GM19452 (cell line): ENCODE results near the gene SPATC1L.
"Not testable (repeated sequence)": the region's sequence is repeated elsewhere in the genome, so short reads cannot be mapped to it uniquely, and the experiment has no call there.

Source experiments
- ATAC-seq: cut with Tn5 transposase; IDR thresholded peaks from one replicate; pipeline ENCODE4 v1.9.1; 2021; ENCODE audit not compliant: unreplicated experiment

Gene SPATC1L

DNA sequence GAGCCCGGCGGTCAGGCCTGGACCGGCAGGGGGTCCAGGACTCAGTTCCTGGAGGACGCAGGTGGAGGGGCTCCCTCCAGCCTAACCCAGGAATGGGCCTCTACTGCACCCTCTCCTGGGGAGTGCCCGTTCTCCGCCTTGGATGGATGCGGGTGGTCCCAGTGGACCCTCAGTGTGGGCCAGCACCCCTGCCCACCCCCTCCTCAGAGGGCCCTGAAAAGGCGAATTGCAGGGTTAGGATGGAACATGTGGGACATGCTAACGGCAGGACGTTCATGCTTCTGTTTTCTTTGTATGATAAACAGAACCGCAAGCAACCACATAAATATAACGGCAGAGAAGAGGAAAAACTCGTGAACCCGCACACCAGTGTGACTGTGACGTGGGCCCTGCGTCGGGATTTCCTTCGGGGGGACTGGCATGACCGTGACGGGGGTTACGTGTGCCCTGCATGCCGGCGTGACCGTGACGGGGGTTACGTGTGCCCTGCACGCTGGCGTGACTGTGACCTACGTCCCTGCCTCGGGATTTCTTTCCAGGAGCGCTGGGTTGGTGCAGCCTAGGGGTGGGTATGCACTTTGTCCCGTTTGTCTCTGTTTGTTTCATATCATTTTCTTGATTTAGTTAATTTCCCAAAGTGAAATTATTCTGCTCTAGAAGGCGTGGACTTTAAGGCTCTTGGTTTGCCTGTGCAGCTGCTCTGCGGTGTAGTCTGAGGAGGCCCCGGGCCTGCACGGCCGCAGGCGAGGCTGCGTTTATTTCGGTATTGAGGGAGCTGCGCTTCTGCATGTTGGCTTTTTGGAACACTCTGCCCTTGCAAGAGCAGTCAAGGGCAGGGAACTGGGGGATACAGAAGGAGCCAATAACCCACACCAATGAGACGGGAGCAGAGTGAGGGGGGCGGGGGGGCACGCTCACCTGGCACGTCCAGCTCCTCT lies 32.0 kb downstream of the SPATC1L start:
- no peak for ATAC-seq

DNA sequence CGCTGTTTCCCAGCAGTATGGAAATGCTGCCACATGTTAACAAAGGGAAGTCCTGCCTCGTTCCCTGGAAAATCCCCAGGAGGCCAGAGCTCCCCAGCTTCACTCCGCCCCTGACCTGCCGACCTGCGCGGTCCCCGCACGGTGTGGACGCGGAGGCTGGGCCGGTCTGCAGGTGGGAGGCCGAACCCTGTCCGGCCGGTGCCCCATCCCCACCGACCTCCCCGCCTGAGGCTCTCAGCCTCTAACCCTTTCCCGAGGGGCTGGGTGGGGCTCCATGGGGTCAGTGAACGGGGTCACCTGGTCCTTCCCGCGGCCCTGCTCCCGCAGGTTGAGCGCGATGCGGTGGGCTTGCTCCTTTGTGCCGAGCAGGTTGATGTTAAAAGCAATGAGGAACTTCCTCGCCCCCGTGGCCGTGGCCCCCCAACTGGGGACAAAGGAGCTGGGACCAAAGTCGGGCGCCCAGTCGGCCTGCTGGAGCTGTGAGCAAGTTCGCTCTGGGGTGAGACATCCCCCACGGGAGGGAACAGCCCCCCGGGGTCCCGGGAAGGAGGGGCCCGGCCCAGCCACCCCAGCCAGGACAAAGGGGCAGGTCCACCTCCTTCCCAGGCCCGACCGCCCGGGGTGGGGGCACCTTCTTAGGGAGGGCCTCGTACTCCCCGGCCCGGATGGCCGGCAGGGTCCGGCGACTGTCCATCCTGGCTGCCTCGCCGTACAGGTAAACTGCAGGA lies 32.8 kb downstream of the SPATC1L start:
- ATAC-seq = no peak

DNA sequence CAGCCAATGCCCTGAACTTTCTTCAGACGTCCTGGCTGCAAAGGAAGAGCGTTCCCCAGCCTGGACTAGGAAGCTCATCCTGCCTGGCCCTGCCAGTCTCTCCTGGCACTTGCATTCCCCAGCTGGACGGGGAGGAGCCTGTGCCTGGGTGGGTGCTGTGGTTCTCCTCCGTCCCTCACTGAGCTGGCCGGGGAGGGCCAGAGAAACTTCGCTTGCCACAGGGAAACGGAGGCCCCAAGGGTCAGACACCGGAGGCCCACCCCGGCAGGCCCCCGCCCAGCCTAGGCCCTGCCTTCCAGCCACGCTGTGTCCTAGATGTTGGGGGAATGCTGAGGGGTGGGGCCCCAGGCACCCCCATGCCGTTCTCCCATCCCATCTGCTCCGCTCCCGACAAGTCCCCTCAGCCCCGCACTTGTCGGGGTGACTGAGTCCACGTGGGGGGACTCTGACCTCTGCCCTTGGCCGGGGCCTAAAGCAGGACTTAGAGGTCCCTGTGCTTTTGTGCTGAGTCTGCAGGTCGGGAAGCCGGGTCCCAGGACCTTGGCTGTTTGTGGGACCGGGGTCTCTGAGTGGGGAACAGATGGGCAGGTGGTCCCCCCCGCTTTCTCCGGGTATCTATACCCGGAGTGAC lies 33.7 kb downstream of the SPATC1L start:
- ATAC-seq = no peak

DNA sequence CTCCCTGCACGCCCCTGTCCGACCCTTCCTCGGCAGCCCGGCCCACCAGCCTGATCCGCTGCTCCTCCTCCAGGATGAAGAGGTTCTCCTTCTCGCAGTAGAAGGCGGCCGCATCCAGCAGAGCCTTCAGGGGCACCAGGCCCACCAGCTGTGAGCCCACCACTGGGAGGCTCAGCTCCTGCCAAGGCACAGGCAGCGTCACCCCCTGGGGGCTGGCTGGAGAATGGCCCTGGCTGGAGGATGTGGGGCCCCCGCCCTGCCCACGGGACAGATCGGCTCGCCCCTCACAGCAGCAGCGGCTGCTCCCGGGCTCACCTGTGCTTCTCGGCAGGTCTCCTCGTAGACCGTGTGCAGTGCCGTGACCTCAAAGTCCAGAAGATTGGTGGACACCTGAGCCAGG lies 34.2 kb downstream of the SPATC1L start:
- ATAC-seq = no peak

DNA sequence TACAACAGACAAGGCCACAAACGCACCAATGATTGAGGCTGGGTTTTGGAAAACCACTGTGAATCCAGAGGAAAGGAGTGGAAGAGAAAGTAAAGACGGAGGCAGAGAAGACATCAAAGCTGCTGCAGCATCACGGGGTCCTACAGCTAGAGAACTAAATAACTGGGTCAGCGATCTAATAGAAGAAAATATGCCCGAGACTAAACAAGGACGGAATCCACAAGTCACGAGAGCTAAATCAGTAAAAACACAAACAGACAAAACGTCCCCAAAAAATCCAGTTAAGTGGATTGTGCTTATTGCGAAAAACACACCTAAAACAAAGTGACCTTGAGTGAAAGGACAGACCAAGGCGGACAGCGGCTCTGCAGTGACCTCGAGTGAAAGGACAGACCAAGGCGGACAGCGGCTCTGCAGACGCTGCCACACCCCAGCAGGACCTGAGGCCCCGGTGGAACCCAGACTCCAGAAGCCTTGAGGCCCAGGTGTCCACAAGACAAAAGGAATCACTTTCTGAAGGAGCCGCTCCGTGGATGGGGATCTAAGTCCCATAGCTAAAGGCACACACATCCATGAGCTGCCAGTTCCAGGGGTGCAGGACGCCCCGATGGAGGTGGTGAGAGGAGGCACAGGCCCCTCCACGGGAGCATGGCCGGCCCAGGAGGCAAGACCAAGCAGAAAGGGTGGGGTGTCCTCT lies 34.9 kb downstream of the SPATC1L start:
- ATAC-seq = no peak

DNA sequence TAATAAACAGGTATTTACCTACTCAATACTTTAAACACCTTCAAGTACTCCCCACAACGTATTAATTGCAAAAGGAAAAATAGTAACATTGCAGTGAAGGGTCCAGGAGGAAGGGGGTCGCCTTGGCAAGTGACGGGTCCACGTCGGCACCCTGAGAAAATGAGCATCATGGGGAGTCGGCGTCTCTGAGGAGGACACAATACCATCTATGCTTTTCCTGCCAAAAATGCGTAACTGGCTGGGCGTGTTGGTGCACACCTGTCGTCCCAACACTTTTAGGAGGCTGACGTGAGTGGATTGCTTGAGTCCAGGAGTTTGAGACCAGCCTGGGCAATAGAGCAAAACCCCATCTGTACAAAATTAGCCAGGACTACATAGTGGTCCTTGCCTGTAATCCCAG lies 36.2 kb downstream of the SPATC1L start:
- no peak for ATAC-seq

DNA sequence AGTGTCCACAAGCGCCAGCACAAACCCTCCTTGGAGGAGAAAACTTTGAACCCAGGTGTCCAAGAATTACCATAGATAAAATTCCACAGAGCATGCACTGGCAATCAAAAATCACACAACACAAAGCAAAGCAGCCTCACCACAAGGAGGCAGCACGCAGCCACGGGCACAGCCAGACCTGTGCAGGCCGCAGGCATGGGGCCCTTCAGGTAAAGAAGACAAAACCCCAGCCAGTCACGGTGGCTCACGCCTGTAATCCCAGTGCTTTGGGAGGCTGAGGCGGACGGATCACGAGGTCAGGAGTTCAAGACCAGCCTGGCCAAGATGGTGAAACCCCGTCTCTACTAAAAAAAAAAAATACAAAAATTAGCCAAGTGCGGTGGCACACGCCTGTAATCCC lies 36.8 kb downstream of the SPATC1L start:
- ATAC-seq = not testable (repeated sequence)

DNA sequence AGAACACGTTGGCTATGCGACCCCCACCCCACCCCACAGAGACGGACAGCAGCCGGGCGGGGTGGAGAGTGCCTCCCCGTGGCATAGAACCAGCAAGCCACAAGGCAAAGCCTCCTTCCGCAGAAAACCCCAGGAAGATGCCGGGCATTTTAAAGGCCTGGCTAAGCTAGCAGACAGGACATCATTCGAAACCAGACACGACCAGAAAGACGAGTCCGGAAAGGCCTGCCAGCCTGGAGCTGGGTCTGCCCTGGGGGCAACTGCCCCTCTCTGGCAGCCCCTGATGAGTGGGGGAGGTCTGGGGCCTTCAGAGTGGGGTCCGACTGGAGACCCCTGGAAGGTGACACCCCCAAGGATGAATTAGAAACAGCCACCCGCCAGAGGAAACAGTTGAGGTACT lies 37.4 kb downstream of the SPATC1L start:
- no peak for ATAC-seq

DNA sequence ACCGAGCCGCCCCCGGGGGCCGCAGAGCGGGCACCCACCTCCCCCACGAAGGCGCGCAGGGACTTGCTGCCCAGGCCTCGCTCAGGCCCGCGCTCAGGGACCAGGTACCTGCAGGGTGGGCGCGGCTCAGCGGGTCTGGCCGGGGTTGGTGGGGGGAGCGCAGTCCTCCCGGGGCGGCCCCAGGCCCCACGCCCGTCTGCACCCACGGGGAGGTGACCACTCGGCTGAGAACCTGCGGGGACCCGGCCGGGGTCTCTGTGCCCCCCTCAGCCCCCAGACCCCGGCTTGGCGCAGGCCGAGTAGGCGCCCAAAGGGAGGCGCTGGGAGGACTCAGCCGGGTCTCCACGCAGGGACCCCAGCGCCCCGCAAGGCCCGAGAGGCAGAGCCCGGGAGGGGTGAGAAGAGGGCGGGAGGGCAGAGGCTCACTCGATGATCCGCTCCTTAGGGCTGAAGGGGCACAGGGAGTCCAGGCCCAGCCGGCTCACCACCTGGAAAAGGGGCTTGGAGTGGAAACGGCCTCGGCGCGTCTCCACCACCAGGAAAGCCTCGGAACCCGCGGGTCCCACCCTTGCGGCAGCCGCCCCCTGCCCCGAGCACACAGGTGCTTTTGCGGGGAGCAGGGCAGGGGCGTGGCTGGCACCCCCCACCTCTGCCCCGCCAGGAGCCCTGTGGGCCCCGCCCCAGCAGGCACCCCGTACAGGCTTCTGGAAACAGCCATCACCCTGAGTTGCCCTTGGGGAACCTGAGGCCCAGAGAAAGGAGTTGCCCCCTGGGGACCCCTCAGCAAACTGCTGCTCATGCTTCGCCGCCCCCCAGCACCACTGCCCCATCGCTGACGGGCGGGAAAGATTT lies 38.2 kb downstream of the SPATC1L start:
- no peak for ATAC-seq

DNA sequence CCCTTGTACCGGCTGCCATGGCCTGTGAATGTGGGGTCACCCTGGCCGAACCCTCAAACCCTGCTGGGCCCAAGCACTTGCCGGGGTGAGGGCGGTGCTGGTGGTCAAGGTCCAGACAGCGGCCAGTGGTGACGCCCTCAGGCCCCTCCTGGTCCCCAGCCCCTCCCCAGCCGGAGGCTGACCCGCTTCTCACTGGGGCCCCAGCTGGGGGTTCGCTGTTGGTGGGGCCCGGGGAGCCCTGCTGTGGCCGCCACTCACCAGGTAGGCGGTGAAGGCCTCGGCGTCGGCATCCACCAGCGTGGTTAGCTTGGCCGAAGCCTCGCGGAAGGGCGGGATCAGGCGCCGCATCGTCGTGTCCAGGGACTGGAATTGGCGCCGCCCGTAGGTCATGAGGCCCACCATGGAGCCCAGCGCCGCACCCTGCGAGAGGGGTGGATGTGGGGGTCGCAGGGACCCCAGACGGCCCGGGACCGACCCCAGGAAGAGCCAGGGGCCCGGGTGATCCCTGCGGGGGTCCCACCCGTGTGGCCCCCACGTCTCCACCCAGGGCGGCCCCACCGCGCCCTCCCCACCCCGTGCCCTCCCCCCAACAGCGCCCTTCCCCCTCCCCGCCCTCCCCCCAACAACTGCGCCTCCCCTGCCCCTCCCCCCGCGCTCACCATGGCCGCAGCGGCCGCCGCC lies 39.0 kb downstream of the SPATC1L start:
- ATAC-seq = no peak

DNA sequence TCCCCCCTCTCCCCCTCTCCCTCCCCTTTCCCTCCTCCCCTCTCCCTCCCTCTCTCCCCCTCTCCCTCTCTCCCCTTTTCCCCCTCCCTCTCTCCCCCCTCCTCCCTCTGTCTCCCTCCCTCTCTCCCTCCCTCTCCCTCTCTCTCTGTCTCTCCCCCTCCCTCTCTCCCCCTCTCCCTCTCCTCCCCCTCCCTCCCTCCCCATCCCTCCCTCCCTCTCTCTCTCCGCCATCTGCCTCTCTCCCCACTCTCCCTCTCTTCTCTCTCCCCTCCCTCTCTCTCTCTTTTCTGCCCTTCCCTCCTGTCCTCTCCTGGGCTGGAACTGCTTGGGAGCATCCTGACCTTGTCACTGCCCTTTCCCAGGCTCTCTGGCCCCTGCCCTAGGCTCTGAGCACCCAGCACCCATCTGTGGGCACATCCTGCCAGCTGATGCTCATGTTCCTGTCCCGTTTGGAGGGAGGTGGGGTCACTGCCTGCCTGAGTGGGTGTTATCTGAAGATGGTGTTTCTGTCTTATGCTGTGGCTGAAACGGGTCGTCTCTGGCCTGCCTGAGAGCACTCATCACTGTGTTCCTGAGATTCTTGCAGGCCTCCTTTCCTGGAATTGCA lies 39.7 kb downstream of the SPATC1L start:
- ATAC-seq = no peak

DNA sequence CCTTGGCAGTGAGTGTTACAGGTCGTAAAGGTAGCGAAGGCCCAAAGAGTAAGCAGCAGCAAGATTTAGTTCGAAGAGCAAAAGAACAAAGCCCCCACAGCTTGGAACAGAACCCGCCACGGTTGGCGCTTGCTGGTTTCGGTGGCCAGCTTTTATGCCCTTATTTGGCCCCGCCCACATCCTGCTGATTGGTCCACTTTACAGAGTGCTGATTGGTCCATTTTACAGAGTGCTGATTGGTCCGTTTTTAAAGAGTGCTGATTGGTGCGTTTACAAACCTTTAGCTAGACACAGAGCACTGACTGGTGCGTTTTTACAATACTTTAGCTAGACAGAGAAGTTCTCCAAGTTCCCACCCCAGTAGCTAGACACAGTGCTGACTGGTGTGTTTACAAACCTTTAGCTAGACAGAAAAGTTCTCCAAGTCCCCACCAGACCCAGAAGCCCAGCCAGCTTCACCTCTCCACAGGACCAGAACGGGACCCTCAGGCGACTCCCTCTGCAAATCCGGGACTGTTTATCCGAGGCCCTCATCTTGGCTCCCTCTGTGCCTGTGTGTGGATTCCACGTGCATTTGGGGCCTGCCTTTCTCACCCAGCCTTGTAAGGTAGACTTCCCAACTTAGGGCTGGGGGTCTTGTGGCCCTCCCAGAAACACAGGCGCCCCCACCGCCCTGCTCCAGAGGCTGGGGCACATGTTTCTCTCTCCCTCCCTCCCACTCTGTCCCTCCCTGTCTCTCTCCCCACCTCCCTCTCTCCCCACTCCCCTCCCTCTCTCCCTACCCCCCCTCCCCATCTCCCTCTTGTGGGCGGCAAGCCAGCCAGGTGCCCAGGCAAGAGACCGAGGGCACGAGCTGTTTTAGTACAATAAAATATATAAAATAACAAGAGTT lies 41.4 kb downstream of the SPATC1L start:
- ATAC-seq = no peak

DNA sequence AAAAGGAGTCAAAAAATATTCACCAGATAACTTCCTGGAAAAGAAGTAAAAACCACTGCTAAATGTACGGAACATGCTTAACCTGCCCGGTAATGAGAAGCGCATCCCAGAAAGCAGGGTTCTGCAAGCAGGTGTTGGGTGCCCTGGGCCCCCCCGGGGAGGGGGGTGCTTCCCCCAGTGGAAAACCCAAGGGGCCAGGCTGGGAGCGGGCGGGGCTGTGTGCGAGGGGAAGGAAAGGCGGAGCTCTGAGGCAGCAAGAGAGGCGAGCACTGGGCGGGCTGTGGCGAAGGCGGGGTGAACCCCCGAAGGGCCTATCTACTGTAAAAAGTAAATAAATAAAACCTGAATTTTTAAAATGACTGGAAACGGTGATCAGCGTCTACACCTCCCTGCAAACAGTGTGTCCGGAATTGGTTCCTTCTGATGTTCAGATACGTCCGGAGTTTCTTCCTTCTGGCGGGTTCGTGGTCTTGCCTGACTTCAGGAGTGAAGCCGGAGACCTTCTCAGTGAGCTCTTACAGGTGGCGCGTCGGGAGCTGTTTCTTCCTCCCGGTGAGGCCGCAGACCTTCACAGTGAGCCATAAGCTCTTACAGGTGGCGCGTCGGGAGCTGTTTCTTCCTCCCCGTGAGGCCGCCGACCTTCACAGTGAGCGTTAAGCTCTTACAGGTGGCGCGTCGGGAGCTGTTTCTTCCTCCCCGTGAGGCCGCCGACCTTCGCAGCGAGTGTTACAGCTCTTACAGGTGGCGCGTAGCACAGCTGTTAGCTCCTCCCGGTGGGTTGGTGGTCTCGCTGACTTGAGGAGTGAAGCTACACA lies 42.3 kb downstream of the SPATC1L start:
- ATAC-seq = no peak

DNA sequence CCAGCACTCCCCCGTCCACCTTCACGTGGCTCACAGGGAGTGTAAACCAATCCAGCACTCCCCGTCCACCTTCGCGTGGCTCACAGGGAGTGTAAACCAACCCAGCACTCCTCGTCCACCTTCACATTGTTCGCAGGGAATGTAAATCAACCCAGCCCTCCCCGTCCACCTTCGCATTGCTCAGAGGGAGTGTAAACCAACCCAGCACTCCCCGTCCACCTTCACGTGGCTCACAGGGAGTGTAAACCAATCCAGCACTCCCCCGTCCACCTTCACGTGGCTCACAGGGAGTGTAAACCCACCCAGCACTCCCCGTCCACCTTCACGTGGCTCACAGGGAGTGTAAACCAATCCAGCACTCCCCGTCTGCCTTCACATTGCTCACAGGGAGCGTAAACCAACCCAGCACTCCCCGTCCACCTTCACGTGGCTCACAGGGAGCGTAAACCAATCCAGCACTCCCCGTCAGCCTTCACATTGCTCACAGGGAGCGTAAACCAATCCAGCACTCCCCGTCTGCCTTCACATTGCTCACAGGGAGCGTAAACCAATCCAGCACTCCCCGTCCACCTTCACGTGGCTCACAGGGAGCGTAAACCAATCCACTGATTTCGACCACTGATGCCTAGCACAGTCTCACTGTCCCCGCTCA lies 43.8 kb downstream of the SPATC1L start:
- ATAC-seq = not testable (repeated sequence)

DNA sequence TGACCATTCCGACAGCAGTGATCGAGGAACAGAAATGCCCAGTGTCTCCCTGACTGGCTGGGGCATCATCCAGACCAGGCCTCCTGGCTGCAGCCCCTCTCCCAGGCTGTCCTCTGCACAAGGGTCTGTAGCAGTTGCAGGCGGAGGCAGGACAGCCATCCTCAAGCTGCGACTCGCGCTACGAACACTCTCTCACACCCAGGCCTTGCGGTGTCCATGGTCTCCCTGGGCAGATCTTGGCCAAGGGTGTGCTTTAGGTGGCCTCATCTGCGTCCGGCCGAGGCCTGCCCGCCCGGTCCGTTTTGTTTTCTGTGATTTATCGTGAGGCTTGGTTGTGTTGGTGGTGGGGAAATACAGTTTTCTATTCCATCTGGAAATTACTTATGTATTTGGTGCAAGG lies 44.6 kb downstream of the SPATC1L start:
- ATAC-seq = no peak

DNA sequence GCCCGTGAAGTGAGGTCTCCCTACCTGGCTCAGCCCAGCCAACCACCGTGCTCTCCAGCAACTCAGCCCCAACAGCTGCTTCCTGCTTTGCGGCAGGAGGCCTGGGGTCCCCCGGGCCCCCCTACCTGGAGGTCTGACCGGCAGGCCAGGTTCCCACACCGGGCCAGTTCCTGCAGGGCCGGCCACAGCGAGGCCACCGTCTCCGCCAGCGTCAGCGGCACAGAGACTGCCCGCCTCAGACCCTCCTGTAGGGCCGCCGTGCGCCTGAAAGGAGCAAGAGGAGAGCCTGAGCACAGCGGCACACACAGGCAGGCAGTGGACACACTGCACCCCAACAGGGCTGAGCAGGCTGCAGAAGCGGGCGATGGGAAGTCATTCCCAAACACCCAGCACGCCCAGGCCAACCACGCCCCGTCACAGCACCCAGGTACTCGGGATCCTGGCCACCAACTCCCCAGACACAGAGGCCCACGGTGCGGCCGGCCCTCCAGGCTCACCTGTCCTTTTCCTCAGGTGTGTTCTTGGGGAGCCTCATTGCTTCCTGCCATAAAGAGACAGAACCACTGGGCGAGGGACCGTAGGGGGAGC lies 45.8 kb downstream of the SPATC1L start:
- ATAC-seq = no peak

DNA sequence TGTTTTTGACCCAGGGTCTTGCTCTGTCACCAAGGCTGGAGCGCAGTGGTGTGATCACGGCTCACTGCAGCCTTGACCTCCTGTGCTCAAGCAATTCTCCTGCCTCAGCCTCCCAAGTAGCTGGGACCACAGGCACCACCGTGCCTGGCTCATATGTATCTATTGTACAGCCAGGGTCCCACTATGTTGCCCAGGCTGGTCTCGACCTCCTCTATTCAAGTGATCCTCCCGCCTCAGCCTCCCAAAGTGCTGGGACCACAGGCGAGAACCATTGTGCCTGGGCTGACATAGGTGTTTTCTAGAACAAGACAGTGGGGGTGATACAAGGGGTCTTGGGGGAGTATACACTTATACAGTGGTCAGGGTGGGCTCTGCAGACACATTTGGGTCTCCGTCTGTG lies 46.4 kb downstream of the SPATC1L start:
- ATAC-seq = no peak
